Ishikawa (cell line): ENCODE measurements around the gene TENM3.

Source experiments
- CEBPB ChIP-seq: IDR thresholded peaks from 2 replicates; pipeline ENCODE4 v1.6.1; 2012
- CREB1 ChIP-seq: IDR thresholded peaks from 2 replicates; pipeline ENCODE4 v1.6.1; 2012; ENCODE audit warnings: low read depth
- EGR1 ChIP-seq: IDR thresholded peaks from 2 replicates; pipeline ENCODE4 v1.6.1; 2012
- EP300 ChIP-seq: IDR thresholded peaks from 2 replicates; pipeline ENCODE4 v1.6.1; 2012; ENCODE audit warnings: borderline replicate concordance
- FOXM1 ChIP-seq: IDR thresholded peaks from 2 replicates; pipeline ENCODE4 v1.6.1; 2012; ENCODE audit warnings: low read depth, borderline replicate concordance
- MAX ChIP-seq: IDR thresholded peaks from 2 replicates; pipeline ENCODE4 v1.6.1; 2012
- NFIC ChIP-seq: IDR thresholded peaks from 2 replicates; pipeline ENCODE4 v1.6.1; 2012
- RAD21 ChIP-seq: IDR thresholded peaks from 2 replicates; pipeline ENCODE4 v1.6.1; 2012; ENCODE audit warnings: low read depth
- TAF1 ChIP-seq: IDR thresholded peaks from 2 replicates; pipeline ENCODE4 v1.6.1; 2012; ENCODE audit warnings: low read depth, mild to moderate bottlenecking
- TEAD4 ChIP-seq: IDR thresholded peaks from 2 replicates; pipeline ENCODE4 v1.6.1; 2012
- YY1 ChIP-seq: IDR thresholded peaks from 2 replicates; pipeline ENCODE4 v1.6.1; 2012; ENCODE audit warnings: low read depth
- ZBTB7A ChIP-seq: IDR thresholded peaks from 2 replicates; pipeline ENCODE4 v1.6.1; 2012; ENCODE audit warnings: low read depth
- TF ChIP-seq, protein P1 (sequence below): IDR thresholded peaks from 2 replicates; pipeline ENCODE4 v1.6.1; 2012; ENCODE audit warnings: low read depth, mild to moderate bottlenecking
- TF ChIP-seq, protein P2 (sequence below): IDR thresholded peaks from 2 replicates; pipeline ENCODE4 v1.6.1; 2012

GRCh38 chr4:182804131-182804530, 560.9 kb downstream of the TENM3 start:
- TF ChIP-seq FOXM1 (no peak), EP300 (no peak), EGR1 (no peak), CEBPB (no peak), NFIC (no peak), TAF1 (no peak), CREB1 (no peak), MAX (no peak), TEAD4 (no peak), YY1 (no peak), RAD21 (no peak), ZBTB7A (no peak)
- TF ChIP-seq, protein P1, sequence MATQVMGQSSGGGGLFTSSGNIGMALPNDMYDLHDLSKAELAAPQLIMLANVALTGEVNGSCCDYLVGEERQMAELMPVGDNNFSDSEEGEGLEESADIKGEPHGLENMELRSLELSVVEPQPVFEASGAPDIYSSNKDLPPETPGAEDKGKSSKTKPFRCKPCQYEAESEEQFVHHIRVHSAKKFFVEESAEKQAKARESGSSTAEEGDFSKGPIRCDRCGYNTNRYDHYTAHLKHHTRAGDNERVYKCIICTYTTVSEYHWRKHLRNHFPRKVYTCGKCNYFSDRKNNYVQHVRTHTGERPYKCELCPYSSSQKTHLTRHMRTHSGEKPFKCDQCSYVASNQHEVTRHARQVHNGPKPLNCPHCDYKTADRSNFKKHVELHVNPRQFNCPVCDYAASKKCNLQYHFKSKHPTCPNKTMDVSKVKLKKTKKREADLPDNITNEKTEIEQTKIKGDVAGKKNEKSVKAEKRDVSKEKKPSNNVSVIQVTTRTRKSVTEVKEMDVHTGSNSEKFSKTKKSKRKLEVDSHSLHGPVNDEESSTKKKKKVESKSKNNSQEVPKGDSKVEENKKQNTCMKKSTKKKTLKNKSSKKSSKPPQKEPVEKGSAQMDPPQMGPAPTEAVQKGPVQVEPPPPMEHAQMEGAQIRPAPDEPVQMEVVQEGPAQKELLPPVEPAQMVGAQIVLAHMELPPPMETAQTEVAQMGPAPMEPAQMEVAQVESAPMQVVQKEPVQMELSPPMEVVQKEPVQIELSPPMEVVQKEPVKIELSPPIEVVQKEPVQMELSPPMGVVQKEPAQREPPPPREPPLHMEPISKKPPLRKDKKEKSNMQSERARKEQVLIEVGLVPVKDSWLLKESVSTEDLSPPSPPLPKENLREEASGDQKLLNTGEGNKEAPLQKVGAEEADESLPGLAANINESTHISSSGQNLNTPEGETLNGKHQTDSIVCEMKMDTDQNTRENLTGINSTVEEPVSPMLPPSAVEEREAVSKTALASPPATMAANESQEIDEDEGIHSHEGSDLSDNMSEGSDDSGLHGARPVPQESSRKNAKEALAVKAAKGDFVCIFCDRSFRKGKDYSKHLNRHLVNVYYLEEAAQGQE = no peak
- TF ChIP-seq, protein P2, sequence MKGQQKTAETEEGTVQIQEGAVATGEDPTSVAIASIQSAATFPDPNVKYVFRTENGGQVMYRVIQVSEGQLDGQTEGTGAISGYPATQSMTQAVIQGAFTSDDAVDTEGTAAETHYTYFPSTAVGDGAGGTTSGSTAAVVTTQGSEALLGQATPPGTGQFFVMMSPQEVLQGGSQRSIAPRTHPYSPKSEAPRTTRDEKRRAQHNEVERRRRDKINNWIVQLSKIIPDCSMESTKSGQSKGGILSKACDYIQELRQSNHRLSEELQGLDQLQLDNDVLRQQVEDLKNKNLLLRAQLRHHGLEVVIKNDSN = no peak
